ENCODE data around the gene EEF1AKMT3. TPM values are rescaled to one million over a fixed set of nuclear protein-coding genes. Genes with fewer than 3 reads are reported as not detected.

The EEF1AKMT3 gene
- total and polyA plus RNA-seq, 8 donors: 3.3 to 61.4 (median 9.2) TPM

DNA sequence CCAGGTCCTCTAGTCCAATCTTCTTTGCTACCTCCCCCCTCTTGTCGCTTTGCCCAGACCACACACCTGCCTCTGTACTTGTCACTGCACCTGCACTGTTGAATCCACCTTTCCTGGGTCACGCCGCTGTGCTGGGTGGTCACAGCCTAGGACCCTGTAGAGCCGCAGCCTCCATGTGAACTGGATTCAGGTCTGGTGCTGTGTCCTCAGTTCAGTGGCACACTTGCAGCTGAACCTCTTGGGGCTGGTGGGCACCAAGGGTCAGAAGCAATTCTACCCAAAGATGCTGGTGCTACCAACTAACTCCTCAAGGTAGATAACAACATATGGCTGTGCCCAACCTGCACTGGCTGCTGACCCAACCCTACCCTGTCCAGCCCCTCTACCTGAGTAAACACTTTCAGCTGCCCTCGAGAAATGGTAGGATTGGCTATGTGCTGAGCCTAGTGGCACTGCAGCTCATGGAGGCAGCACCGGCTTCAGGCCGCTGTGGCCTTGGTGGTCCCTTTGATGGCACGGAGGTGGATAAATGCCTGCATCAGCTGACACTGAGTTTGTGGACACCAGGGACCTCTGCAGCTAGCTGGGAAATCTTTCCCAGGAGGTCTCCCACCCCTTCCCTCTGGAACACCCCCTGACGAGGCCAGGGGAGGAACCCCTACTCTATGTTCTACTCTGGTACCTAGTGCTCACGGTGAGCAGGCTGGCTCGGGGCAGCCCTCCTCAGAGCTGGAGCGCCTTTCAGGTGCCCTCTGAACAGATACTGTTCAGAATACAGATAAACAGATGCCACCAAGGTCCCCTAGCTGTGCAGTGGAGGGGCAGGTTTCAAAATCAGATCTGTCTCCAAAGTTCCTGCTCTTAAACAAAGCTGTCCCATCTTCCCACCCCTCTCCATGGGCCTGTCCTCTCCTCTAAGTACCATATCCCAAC is 48.1 kb upstream of the EEF1AKMT3 start:
- 73 to 81% (median 77%) methylated on average over 8 to 12 of the region's 12 CpGs for WGBS, 5 donors
- TF ChIP-seq EP300 (IDR thresholded peaks at IDR 0.05) (no peak), POLR2A (IDR thresholded peaks at IDR 0.05) (no peak), CTCF (IDR thresholded peaks at IDR 0.05) (no peak), POLR2AphosphoS5 (IDR thresholded peaks at IDR 0.05) (no peak)
- DNase-seq: peak in 1 of 2 donors; percentile 7

GRCh38 chr12:57724936-57725740 is 47.3 kb upstream of the EEF1AKMT3 start:
- Histone ChIP-seq H3K4me3 (no peak overlapping the region), H3K27ac (no peak overlapping the region), H3K9me3 (no peaks in the 10 kb centered on the region), H3K27me3 (peaks cover 0 to 55% (median 0%) of the 10 kb centered on the region in 3 donors), H3K4me1 (peaks cover 19 to 27% (median 22%) of the 10 kb centered on the region in 4 donors), H3K36me3 (peaks cover 13 to 40% (median 25%) of the 10 kb centered on the region in 4 donors)
- no peak for TF ChIP-seq POLR2A (IDR thresholded peaks at IDR 0.05)
- no peak for TF ChIP-seq CTCF (IDR thresholded peaks at IDR 0.05)
- peak in 1 of 2 donors; percentile 15 for DNase-seq
- WGBS, 5 donors: 40 to 68% (median 52%) methylated on average over 8 to 11 of the region's 11 CpGs
- intact Hi-C loops (cut with DNase I; ENCODE audit: low total_unique reads): no loop called here

More for the DNA sequence above, 48.1 kb upstream of the EEF1AKMT3 start:
- H3K27me3 ChIP-seq: peaks cover 0 to 49% (median 0%) of the 10 kb centered on the region in 3 donors
- no peak overlapping the region for H3K27ac ChIP-seq
- intact Hi-C loops (cut with DNase I; ENCODE audit: low total_unique reads): no loop called here
- H3K9me3 ChIP-seq: no peaks in the 10 kb centered on the region
- H3K4me1 ChIP-seq: peaks cover 19 to 27% (median 22%) of the 10 kb centered on the region in 4 donors
- H3K36me3 ChIP-seq: peaks cover 19 to 47% (median 34%) of the 10 kb centered on the region in 4 donors
- no peak overlapping the region for H3K4me3 ChIP-seq

DNA sequence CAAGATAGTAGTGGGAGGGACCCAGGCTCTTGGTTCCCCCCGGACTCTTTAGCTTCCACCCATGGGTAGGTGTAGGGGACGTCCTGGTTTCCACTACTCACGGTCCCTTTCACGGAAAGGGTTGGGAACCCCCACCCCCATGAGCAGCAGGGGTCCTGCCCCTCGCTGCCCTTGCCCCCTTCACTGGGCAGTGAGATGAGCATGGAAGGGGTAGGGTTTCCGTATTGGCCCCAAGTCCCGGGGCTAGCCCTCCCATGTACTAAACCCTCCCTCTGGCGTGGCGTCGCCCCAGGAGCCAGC is 46.6 kb upstream of the EEF1AKMT3 start:
- intact Hi-C loops (cut with DNase I; ENCODE audit: low total_unique reads): no loop called here
- peak overlapping the region in 3 of 5 donors; percentile 65 to 75 (median 67) for H3K27ac ChIP-seq
- no peaks in the 10 kb centered on the region for H3K9me3 ChIP-seq
- H3K36me3 ChIP-seq: peaks cover 6 to 40% (median 18%) of the 10 kb centered on the region in 4 donors
- WGBS, 5 donors: 10 to 58% (median 19%) methylated on average over 2 to 10 of the region's 10 CpGs
- DNase-seq: no peak
- H3K4me3 ChIP-seq: peak overlapping the region; percentile 55 to 68 (median 60)
- TF ChIP-seq EP300 (IDR thresholded peaks at IDR 0.05) (no peak), POLR2A (IDR thresholded peaks at IDR 0.05) (no peak), CTCF (IDR thresholded peaks at IDR 0.05) (no peak), POLR2AphosphoS5 (IDR thresholded peaks at IDR 0.05) (no peak)
- H3K4me1 ChIP-seq: peaks cover 19 to 27% (median 22%) of the 10 kb centered on the region in 4 donors
- H3K27me3 ChIP-seq: peaks cover 0 to 62% (median 0%) of the 10 kb centered on the region in 3 donors

Data from stomach (tissue), 9 donors.